GM23338 (cell line): ENCODE results near the gene LPAR1. TPM values are rescaled to one million over a fixed set of nuclear protein-coding genes. Genes with fewer than 3 reads are reported as not detected.

Experiments used
- ATAC-seq: fragments of 200-7000 bp; cut with Tn5 transposase; 3 replicates; pipeline ENCODE4 v1.9.1; 2020
- DNase-seq: peaks from one replicate; pipeline ENCODE4 v3.0.0-alpha.2; 2015; ENCODE audit warnings: low spot score
- H2AFZ ChIP-seq: fragments of 200-600 bp; sonication (generic); 2 replicates; pipeline ENCODE4 v1.8.0; 2016; ENCODE audit warnings: antibody characterized with exemption, mild to moderate bottlenecking, moderate library complexity
- H3F3A ChIP-seq: fragments of 200-600 bp; sonication (generic); replicated peaks from 2 replicates; pipeline ENCODE4 v1.8.0; 2017; ENCODE audit warnings: antibody characterized with exemption, mixed run types, low read depth
- H3K27ac ChIP-seq: fragments of 200-600 bp; sonication (generic); 2 replicates; pipeline ENCODE4 v1.6.1; 2016; ENCODE audit warnings: low read depth
- H3K27me3 ChIP-seq: fragments of 200-600 bp; sonication (generic); 2 replicates; pipeline ENCODE4 v1.8.0; 2016; ENCODE audit warnings: mild to moderate bottlenecking, mixed run types, moderate library complexity; ENCODE audit not compliant: insufficient read depth
- H3K36me3 ChIP-seq: fragments of 200-600 bp; sonication (generic); 2 replicates; pipeline ENCODE4 v1.8.0; 2016; ENCODE audit warnings: mild to moderate bottlenecking; ENCODE audit not compliant: insufficient read depth
- H3K4me1 ChIP-seq: fragments of 200-600 bp; sonication (generic); 2 replicates; pipeline ENCODE4 v1.8.0; 2016; ENCODE audit warnings: mild to moderate bottlenecking, moderate library complexity; ENCODE audit not compliant: insufficient read depth
- H3K4me2 ChIP-seq: fragments of 200-600 bp; sonication (generic); 2 replicates; pipeline ENCODE4 v1.7.1; 2017; ENCODE audit warnings: mixed run types
- H3K4me3 ChIP-seq: fragments of 200-600 bp; sonication (generic); 2 replicates; pipeline ENCODE4 v1.6.1; 2016; ENCODE audit warnings: mixed run types
- H3K79me2 ChIP-seq: fragments of 200-600 bp; sonication (generic); replicated peaks from 2 replicates; pipeline ENCODE4 v1.8.0; 2017; ENCODE audit warnings: mild to moderate bottlenecking; ENCODE audit not compliant: insufficient read depth
- H3K9me2 ChIP-seq: fragments of 200-600 bp; sonication (generic); 2 replicates; pipeline ENCODE4 v1.8.0; 2017; ENCODE audit not compliant: insufficient read depth
- H4K20me1 ChIP-seq: fragments of 200-600 bp; sonication (generic); replicated peaks from 2 replicates; pipeline ENCODE4 v1.8.0; 2017; ENCODE audit warnings: mild to moderate bottlenecking; ENCODE audit not compliant: insufficient read depth
- H3K27ac Mint-ChIP-seq: 2 replicates; pipeline ENCODE4 v1.8.0; 2020; ENCODE audit warnings: inconsistent platforms, mild to moderate bottlenecking, moderate library complexity, mixed read lengths
- H3K27me3 Mint-ChIP-seq: 3 replicates; pipeline ENCODE4 v1.8.0; 2022; ENCODE audit warnings: low read depth, mild to moderate bottlenecking, moderate library complexity, mixed read lengths, inconsistent platforms; ENCODE audit not compliant: insufficient read depth, poor library complexity
- H3K36me3 Mint-ChIP-seq: 3 replicates; pipeline ENCODE4 v1.8.0; 2021; ENCODE audit warnings: low read depth, mild to moderate bottlenecking, inconsistent platforms, moderate library complexity, mixed read lengths
- H3K4me1 Mint-ChIP-seq: 3 replicates; pipeline ENCODE4 v1.8.0; 2020; ENCODE audit warnings: mild to moderate bottlenecking, inconsistent platforms, mixed read lengths
- H3K4me3 Mint-ChIP-seq: 3 replicates; pipeline ENCODE4 v1.8.0; 2021; ENCODE audit warnings: moderate library complexity, mild to moderate bottlenecking, inconsistent platforms, mixed read lengths
- H3K9me3 Mint-ChIP-seq: 3 replicates; pipeline ENCODE4 v1.8.0; 2020; ENCODE audit warnings: moderate library complexity, mild to moderate bottlenecking, inconsistent platforms, mixed read lengths
- CREB1 ChIP-seq: fragments of 250-450 bp; sonication (Bioruptor Pico); IDR thresholded peaks from 2 replicates; pipeline ENCODE4 v1.5.0; 2020; ENCODE audit warnings: low read depth, mild to moderate bottlenecking, moderate library complexity
- EZH2 ChIP-seq: fragments of 200-600 bp; sonication (generic); IDR thresholded peaks from one replicate; pipeline ENCODE4 v1.8.0; 2017; ENCODE audit warnings: antibody characterized with exemption, mild to moderate bottlenecking, low read depth; ENCODE audit not compliant: unreplicated experiment
- EZH2phosphoT487 ChIP-seq: fragments of 200-600 bp; sonication (generic); IDR thresholded peaks from one replicate; pipeline ENCODE4 v1.8.1; 2018; ENCODE audit warnings: antibody characterized with exemption; ENCODE audit not compliant: unreplicated experiment
- JUNB ChIP-seq: IDR thresholded peaks from one replicate; pipeline ENCODE4 v1.6.1; 2016; ENCODE audit warnings: antibody characterized with exemption; ENCODE audit not compliant: unreplicated experiment
- NANOG ChIP-seq: IDR thresholded peaks from 2 replicates; pipeline ENCODE4 v1.6.1; 2016; ENCODE audit warnings: antibody characterized with exemption, borderline replicate concordance
- POLR2AphosphoS5 ChIP-seq: IDR thresholded peaks from 2 replicates; pipeline ENCODE4 v1.6.1; 2016; ENCODE audit warnings: antibody characterized with exemption, low read depth
- STAT1 ChIP-seq: IDR thresholded peaks from one replicate; pipeline ENCODE4 v1.6.1; 2016; ENCODE audit warnings: antibody characterized with exemption; ENCODE audit not compliant: unreplicated experiment
- ZNF114 ChIP-seq: fragments of 250-450 bp; sonication (Bioruptor Pico); IDR thresholded peaks from 2 replicates; pipeline ENCODE4 v1.5.0; 2020; ENCODE audit warnings: mild to moderate bottlenecking, moderate library complexity
- ZNF331 ChIP-seq: fragments of 250-450 bp; sonication (Bioruptor Pico); IDR thresholded peaks from 2 replicates; pipeline ENCODE4 v1.5.0; 2020; ENCODE audit warnings: low read depth, mild to moderate bottlenecking, moderate library complexity
- polyA plus RNA-seq: library from polyadenylated mRNA; unstranded; fragments of >200 nt; fragmentation: Nextera tagmentation; extraction: Ambion mirVana; gene quantifications from 2 replicates; pipeline ENCODE4 v1.2.1, GENCODE V29; 2016
- total RNA-seq: library from RNA; depleted of rRNA; stranded (reverse); fragments of >200 nt; shearing (Covaris generic); gene quantifications from 2 replicates; pipeline ENCODE4 v1.2.3, GENCODE V29; 2014
- TF ChIP-seq, protein P1 (sequence below), 2 experiments: fragments of 200-600 bp in 1 of 2; sonication (generic) in 1 of 2; conservative IDR thresholded peaks; 2 replicates each; pipeline versions ENCODE4 v1.5.1 to v1.6.1; 2016 to 2017; ENCODE audit warnings: antibody characterized with exemption in 2 of 2, low read depth in 2 of 2, mild to moderate bottlenecking in 2 of 2, moderate library complexity in 1 of 2
- TF ChIP-seq, protein P2 (sequence below): fragments of 250-450 bp; sonication (Bioruptor Pico); IDR thresholded peaks from 2 replicates; pipeline ENCODE4 v1.5.0; 2020; ENCODE audit warnings: mild to moderate bottlenecking, moderate library complexity
- TF ChIP-seq, protein P3 (sequence below): IDR thresholded peaks from 2 replicates; pipeline ENCODE4 v1.6.1; 2016; ENCODE audit warnings: antibody characterized with exemption
- TF ChIP-seq, protein P4 (sequence below): IDR thresholded peaks from one replicate; pipeline ENCODE4 v1.6.1; 2018; ENCODE audit warnings: antibody characterized with exemption; ENCODE audit not compliant: unreplicated experiment

LPAR1 gene
- total and polyA plus RNA-seq, 2 experiments from 2014 or later = 1.0 to 3.8 TPM

DNA sequence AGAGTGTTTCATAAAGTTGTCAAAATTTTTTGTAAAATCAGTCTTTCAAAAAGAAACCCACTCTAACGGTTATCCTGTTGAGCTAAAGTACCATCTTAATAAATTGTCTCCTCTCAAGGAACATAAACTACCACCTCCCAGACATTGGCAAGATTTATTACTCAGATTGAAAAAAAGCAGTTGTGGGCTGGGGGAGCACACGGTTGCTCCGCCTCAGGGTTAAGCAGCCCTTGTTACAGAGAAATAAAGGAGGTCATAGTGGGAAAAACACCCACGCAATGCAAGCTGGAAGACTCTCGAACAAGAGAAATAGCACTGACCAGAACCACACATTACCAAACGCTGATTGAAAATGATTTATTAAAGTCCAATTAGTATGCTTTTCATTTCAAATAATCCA is 165.3 kb downstream of the LPAR1 start:
- Histone ChIP-seq H3K27ac (no peak overlapping the region), H3K9me2 (0 out of 2 replicates have a peak, but pooled peaks cover 3% of the 10 kb centered on the region), H3K4me1 (peaks cover 12% of the 10 kb centered on the region), H3K79me2 (no peaks in the 10 kb centered on the region), H3K36me3 (no peaks in the 10 kb centered on the region), H4K20me1 (no peaks in the 10 kb centered on the region), H3F3A (no peaks in the 10 kb centered on the region), H3K27me3 (no peaks in the 10 kb centered on the region), H3K4me2 (no peak overlapping the region), H3K4me3 (no peak overlapping the region), H2AFZ (no peak overlapping the region)
- H3K4me3 Mint-ChIP-seq = no peak overlapping the region
- peaks cover 9% of the 10 kb centered on the region for H3K4me1 Mint-ChIP-seq
- no peak overlapping the region for H3K27ac Mint-ChIP-seq
- H3K9me3 Mint-ChIP-seq = no peaks in the 10 kb centered on the region; the same call in 2 of the 3 replicates
- no peaks in the 10 kb centered on the region for H3K36me3 Mint-ChIP-seq
- peaks cover 1% of the 10 kb centered on the region for H3K27me3 Mint-ChIP-seq
- ATAC-seq (no peak), DNase-seq (no peak)
- TF ChIP-seq EZH2 (no peak), ZNF114 (no peak), EZH2phosphoT487 (no peak), JUNB (no peak), NANOG (no peak), CREB1 (no peak), POLR2AphosphoS5 (no peak), STAT1 (no peak), ZNF331 (CRISPR knock-in tag) (no peak)
- TF ChIP-seq, protein P1, sequence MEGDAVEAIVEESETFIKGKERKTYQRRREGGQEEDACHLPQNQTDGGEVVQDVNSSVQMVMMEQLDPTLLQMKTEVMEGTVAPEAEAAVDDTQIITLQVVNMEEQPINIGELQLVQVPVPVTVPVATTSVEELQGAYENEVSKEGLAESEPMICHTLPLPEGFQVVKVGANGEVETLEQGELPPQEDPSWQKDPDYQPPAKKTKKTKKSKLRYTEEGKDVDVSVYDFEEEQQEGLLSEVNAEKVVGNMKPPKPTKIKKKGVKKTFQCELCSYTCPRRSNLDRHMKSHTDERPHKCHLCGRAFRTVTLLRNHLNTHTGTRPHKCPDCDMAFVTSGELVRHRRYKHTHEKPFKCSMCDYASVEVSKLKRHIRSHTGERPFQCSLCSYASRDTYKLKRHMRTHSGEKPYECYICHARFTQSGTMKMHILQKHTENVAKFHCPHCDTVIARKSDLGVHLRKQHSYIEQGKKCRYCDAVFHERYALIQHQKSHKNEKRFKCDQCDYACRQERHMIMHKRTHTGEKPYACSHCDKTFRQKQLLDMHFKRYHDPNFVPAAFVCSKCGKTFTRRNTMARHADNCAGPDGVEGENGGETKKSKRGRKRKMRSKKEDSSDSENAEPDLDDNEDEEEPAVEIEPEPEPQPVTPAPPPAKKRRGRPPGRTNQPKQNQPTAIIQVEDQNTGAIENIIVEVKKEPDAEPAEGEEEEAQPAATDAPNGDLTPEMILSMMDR (conservative IDR thresholded peaks at IDR 0.05; ENCODE audit: low read depth in 2 of 2) = no peak
- TF ChIP-seq, protein P2, sequence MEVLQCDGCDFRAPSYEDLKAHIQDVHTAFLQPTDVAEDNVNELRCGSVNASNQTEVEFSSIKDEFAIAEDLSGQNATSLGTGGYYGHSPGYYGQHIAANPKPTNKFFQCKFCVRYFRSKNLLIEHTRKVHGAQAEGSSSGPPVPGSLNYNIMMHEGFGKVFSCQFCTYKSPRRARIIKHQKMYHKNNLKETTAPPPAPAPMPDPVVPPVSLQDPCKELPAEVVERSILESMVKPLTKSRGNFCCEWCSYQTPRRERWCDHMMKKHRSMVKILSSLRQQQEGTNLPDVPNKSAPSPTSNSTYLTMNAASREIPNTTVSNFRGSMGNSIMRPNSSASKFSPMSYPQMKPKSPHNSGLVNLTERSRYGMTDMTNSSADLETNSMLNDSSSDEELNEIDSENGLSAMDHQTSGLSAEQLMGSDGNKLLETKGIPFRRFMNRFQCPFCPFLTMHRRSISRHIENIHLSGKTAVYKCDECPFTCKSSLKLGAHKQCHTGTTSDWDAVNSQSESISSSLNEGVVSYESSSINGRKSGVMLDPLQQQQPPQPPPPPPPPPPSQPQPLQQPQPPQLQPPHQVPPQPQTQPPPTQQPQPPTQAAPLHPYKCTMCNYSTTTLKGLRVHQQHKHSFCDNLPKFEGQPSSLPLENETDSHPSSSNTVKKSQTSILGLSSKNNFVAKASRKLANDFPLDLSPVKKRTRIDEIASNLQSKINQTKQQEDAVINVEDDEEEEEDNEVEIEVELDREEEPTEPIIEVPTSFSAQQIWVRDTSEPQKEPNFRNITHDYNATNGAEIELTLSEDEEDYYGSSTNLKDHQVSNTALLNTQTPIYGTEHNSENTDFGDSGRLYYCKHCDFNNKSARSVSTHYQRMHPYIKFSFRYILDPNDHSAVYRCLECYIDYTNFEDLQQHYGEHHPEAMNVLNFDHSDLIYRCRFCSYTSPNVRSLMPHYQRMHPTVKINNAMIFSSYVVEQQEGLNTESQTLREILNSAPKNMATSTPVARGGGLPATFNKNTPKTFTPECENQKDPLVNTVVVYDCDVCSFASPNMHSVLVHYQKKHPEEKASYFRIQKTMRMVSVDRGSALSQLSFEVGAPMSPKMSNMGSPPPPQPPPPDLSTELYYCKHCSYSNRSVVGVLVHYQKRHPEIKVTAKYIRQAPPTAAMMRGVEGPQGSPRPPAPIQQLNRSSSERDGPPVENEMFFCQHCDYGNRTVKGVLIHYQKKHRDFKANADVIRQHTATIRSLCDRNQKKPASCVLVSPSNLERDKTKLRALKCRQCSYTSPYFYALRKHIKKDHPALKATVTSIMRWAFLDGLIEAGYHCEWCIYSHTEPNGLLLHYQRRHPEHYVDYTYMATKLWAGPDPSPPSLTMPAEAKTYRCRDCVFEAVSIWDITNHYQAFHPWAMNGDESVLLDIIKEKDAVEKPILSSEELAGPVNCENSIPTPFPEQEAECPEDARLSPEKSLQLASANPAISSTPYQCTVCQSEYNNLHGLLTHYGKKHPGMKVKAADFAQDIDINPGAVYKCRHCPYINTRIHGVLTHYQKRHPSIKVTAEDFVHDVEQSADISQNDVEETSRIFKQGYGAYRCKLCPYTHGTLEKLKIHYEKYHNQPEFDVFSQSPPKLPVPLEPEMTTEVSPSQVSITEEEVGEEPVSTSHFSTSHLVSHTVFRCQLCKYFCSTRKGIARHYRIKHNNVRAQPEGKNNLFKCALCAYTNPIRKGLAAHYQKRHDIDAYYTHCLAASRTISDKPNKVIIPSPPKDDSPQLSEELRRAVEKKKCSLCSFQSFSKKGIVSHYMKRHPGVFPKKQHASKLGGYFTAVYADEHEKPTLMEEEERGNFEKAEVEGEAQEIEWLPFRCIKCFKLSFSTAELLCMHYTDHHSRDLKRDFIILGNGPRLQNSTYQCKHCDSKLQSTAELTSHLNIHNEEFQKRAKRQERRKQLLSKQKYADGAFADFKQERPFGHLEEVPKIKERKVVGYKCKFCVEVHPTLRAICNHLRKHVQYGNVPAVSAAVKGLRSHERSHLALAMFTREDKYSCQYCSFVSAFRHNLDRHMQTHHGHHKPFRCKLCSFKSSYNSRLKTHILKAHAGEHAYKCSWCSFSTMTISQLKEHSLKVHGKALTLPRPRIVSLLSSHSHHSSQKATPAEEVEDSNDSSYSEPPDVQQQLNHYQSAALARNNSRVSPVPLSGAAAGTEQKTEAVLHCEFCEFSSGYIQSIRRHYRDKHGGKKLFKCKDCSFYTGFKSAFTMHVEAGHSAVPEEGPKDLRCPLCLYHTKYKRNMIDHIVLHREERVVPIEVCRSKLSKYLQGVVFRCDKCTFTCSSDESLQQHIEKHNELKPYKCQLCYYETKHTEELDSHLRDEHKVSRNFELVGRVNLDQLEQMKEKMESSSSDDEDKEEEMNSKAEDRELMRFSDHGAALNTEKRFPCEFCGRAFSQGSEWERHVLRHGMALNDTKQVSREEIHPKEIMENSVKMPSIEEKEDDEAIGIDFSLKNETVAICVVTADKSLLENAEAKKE (CRISPR knock-in tag) = no peak
- TF ChIP-seq, protein P3, sequence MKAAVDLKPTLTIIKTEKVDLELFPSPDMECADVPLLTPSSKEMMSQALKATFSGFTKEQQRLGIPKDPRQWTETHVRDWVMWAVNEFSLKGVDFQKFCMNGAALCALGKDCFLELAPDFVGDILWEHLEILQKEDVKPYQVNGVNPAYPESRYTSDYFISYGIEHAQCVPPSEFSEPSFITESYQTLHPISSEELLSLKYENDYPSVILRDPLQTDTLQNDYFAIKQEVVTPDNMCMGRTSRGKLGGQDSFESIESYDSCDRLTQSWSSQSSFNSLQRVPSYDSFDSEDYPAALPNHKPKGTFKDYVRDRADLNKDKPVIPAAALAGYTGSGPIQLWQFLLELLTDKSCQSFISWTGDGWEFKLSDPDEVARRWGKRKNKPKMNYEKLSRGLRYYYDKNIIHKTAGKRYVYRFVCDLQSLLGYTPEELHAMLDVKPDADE = no peak
- TF ChIP-seq, protein P4, sequence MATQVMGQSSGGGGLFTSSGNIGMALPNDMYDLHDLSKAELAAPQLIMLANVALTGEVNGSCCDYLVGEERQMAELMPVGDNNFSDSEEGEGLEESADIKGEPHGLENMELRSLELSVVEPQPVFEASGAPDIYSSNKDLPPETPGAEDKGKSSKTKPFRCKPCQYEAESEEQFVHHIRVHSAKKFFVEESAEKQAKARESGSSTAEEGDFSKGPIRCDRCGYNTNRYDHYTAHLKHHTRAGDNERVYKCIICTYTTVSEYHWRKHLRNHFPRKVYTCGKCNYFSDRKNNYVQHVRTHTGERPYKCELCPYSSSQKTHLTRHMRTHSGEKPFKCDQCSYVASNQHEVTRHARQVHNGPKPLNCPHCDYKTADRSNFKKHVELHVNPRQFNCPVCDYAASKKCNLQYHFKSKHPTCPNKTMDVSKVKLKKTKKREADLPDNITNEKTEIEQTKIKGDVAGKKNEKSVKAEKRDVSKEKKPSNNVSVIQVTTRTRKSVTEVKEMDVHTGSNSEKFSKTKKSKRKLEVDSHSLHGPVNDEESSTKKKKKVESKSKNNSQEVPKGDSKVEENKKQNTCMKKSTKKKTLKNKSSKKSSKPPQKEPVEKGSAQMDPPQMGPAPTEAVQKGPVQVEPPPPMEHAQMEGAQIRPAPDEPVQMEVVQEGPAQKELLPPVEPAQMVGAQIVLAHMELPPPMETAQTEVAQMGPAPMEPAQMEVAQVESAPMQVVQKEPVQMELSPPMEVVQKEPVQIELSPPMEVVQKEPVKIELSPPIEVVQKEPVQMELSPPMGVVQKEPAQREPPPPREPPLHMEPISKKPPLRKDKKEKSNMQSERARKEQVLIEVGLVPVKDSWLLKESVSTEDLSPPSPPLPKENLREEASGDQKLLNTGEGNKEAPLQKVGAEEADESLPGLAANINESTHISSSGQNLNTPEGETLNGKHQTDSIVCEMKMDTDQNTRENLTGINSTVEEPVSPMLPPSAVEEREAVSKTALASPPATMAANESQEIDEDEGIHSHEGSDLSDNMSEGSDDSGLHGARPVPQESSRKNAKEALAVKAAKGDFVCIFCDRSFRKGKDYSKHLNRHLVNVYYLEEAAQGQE = no peak
